Testis (tissue), 3 donors: Measurements from ENCODE around the gene LRIT2. TPM values are rescaled to one million over a fixed set of nuclear protein-coding genes. Genes with fewer than 3 reads are reported as not detected.

ENCODE experiments used
- DNase-seq: peaks from one replicate; pipeline ENCODE4 v3.0.0-alpha.2; 2019
- H3K27ac ChIP-seq, 2 donors: fragments of 200-600 bp; sonication (generic); one replicate each; pipeline ENCODE4 v1.5.1; 2019
- H3K27me3 ChIP-seq: fragments of 200-600 bp; sonication (generic); one replicate; pipeline ENCODE4 v1.5.1; 2019
- H3K36me3 ChIP-seq: fragments of 200-600 bp; sonication (generic); one replicate; pipeline ENCODE4 v1.5.1; 2017; ENCODE audit warnings: low read depth; ENCODE audit errors: missing control alignments
- H3K4me1 ChIP-seq: fragments of 200-600 bp; sonication (generic); one replicate; pipeline ENCODE4 v1.5.1; 2019
- H3K4me3 ChIP-seq, 2 donors: fragments of 200-600 bp; sonication (generic); one replicate each; pipeline ENCODE4 v1.5.1; 2017 to 2019
- H3K9me3 ChIP-seq: fragments of 200-600 bp; sonication (generic); one replicate; pipeline ENCODE4 v1.5.1; 2017
- CTCF ChIP-seq, 3 experiments: fragments of 450-650 bp in 2 of 3; fragments of 200-600 bp in 1 of 3; sonication (generic) in 1 of 3; IDR thresholded peaks; one replicate each; pipeline ENCODE4 v1.5.1; 2016 to 2019; ENCODE audit warnings: antibody characterized with exemption in 3 of 3, mild to moderate bottlenecking in 2 of 3, moderate library complexity in 1 of 3
- POLR2A ChIP-seq: fragments of 450-650 bp; IDR thresholded peaks from one replicate; pipeline ENCODE4 v1.6.1; 2017; ENCODE audit warnings: antibody characterized with exemption, mild to moderate bottlenecking, moderate library complexity
- WGBS, 2 donors: methylation state at CpG; one replicate each; pipeline ENCODE4 v1.1.5; 2018; 5-methylcytosine and 5-hydroxymethylcytosine counted together
- intact Hi-C: fragments of 100-400 bp; cut with DNase I; formaldehyde crosslinking; loops from one replicate; pipeline ENCODE4 v1.15.1; 2023; ENCODE audit warnings: low total_unique reads
- polyA plus RNA-seq: library from polyadenylated mRNA; stranded (reverse); fragments of 350-450 nt; fragmentation: Illumina TruSeq; extraction: RNeasy Lipid Tissue Mini Kit (QIAGEN cat#74804); gene quantifications from one replicate; pipeline ENCODE4 v1.2.3, GENCODE V29; 2014; ENCODE audit warnings: low read depth, low replicate concordance; ENCODE audit not compliant: insufficient read depth
- total RNA-seq, 2 donors: library from RNA; depleted of rRNA; stranded (reverse); fragments of >200 nt; gene quantifications; one replicate each; pipeline ENCODE4 v1.2.3, GENCODE V29; 2016

Gene LRIT2
- total and polyA plus RNA-seq, 3 donors from 2014 or later: 0.12 to 0.20 TPM; not detected in 1

GRCh38 chr10:84262190-84262956 lies 37.0 kb upstream of the LRIT2 start:
- H3K4me1 ChIP-seq: no peaks in the 10 kb centered on the region
- no peaks in the 10 kb centered on the region for H3K36me3 ChIP-seq
- 85% methylated on average over 13 of the region's 13 CpGs for WGBS, 2 donors
- DNase-seq: no peak
- TF ChIP-seq CTCF (IDR thresholded peaks at IDR 0.05) (no peak), POLR2A (no peak)
- no peaks in the 10 kb centered on the region for H3K27me3 ChIP-seq
- H3K9me3 ChIP-seq: no peaks in the 10 kb centered on the region
- no peak overlapping the region for H3K27ac ChIP-seq
- H3K4me3 ChIP-seq: no peak overlapping the region
- intact Hi-C loops: no loop called here

- H3K9me3 ChIP-seq: no peaks in the 10 kb centered on the region
- H3K4me1 ChIP-seq: no peaks in the 10 kb centered on the region
- no peaks in the 10 kb centered on the region for H3K27me3 ChIP-seq
- H3K27ac ChIP-seq: no peak overlapping the region
- WGBS, 2 donors: 85 to 92% methylated on average over 7 of the region's 7 CpGs
- H3K4me3 ChIP-seq: no peak overlapping the region
- no peaks in the 10 kb centered on the region for H3K36me3 ChIP-seq
- DNase-seq: no peak
- intact Hi-C loops: no loop called here
- no peak for TF ChIP-seq POLR2A
- TF ChIP-seq CTCF (IDR thresholded peaks at IDR 0.05): no peak
Observed at GRCh38 chr10:84261236-84261915, 36.0 kb upstream of the LRIT2 start.

DNA sequence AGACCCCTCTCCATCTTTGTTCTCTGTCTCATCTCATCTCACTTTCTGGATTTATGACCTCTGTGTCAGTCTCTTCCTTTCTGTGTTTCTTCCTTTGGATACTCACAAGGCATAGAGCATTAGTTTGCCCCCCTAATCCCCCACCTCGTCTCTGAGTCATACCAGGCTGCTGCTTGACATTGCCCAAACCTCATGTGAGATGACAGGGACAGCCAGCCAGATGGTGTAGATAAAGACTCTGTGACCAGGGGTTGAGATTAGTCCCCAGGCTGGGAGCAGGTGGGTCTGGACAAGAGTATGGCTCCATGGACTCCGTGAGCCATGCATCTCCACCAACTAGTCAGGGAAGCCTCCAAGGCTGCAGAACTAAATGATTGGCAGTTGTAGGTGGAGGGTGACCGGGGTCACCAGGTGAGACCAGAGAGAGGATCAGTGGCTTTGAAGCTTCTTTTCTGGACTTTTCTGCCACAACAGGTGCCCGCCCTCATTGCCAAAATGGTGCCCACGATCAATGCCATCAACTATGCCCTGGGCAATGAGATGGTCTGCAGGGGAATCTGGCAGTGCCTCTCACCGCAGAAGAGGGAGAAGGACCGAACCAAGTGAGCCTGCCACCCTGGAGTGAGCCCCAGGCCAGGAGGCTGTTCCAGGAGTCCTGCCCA lies 32.8 kb upstream of the LRIT2 start:
- Histone ChIP-seq H3K36me3 (no peaks in the 10 kb centered on the region), H3K4me3 (no peak overlapping the region), H3K9me3 (no peaks in the 10 kb centered on the region), H3K27me3 (no peaks in the 10 kb centered on the region), H3K27ac (no peak overlapping the region), H3K4me1 (no peaks in the 10 kb centered on the region)
- 84 to 88% methylated on average over 7 of the region's 7 CpGs for WGBS, 2 donors
- DNase-seq: no peak
- intact Hi-C loops: no loop called here
- TF ChIP-seq CTCF (IDR thresholded peaks at IDR 0.05) (no peak), POLR2A (no peak)

GRCh38 chr10:84257343-84258020 lies 32.1 kb upstream of the LRIT2 start:
- no peaks in the 10 kb centered on the region for H3K4me1 ChIP-seq
- H3K36me3 ChIP-seq: no peaks in the 10 kb centered on the region
- no peaks in the 10 kb centered on the region for H3K9me3 ChIP-seq
- H3K4me3 ChIP-seq: peak overlapping the region in 1 of 2 donors; percentile 41
- intact Hi-C loops: no loop called here
- no peaks in the 10 kb centered on the region for H3K27me3 ChIP-seq
- 70 to 71% methylated on average over 11 to 12 of the region's 15 CpGs for WGBS, 2 donors
- H3K27ac ChIP-seq: no peak overlapping the region
- DNase-seq: no peak
- no peak for TF ChIP-seq CTCF (IDR thresholded peaks at IDR 0.05)
- TF ChIP-seq POLR2A: no peak
